ENCODE data around the gene B3GNT9. TPM values are rescaled to one million over a fixed set of nuclear protein-coding genes. Genes with fewer than 3 reads are reported as not detected.

B3GNT9 gene
- total and polyA plus RNA-seq, 8 donors, result 16.2 to 29.4 (median 19.9) TPM

GRCh38 chr16:67198238-67198734, 47.5 kb upstream of the B3GNT9 start:
- peak; percentile 63 to 65 for TF ChIP-seq CTCF (IDR thresholded peaks at IDR 0.05)
- H3K27me3 ChIP-seq, result no peaks in the 10 kb centered on the region
- H3K4me1 ChIP-seq, result peaks cover 7 to 50% of the 10 kb centered on the region in 2 donors
- no peak overlapping the region for H3K4me3 ChIP-seq
- H3K27ac ChIP-seq, result peak overlapping the region; percentile 42 to 61
- peaks cover 0 to 97% of the 10 kb centered on the region in 2 donors for H3K36me3 ChIP-seq
- peak; percentile 73 for ATAC-seq
- H3K9me3 ChIP-seq, result no peaks in the 10 kb centered on the region
- intact Hi-C loops (cut with DNase I), result no loop called here
- peak in 3 of 4 donors; percentile 68 to 76 (median 70) for DNase-seq

GRCh38 chr16:67197704-67198103, 46.9 kb upstream of the B3GNT9 start:
- no peak for TF ChIP-seq CTCF (IDR thresholded peaks at IDR 0.05)
- H3K27ac ChIP-seq, result peak overlapping the region in 1 of 2 donors; percentile 61
- peaks cover 13 to 56% of the 10 kb centered on the region in 2 donors for H3K4me1 ChIP-seq
- peaks cover 0 to 91% of the 10 kb centered on the region in 2 donors for H3K36me3 ChIP-seq
- H3K4me3 ChIP-seq, result no peak overlapping the region
- intact Hi-C loops (cut with DNase I), result no loop called here
- no peak for ATAC-seq
- H3K9me3 ChIP-seq, result no peaks in the 10 kb centered on the region
- DNase-seq, result peak in 1 of 4 donors; percentile 32
- no peaks in the 10 kb centered on the region for H3K27me3 ChIP-seq

- H3K4me3 ChIP-seq, result no peak overlapping the region
- H3K4me1 ChIP-seq, result peaks cover 15 to 59% of the 10 kb centered on the region in 2 donors
- intact Hi-C loops (cut with DNase I), result no loop called here
- no peak overlapping the region for H3K27ac ChIP-seq
- peaks cover 0 to 83% of the 10 kb centered on the region in 2 donors for H3K36me3 ChIP-seq
- H3K27me3 ChIP-seq, result no peaks in the 10 kb centered on the region
- TF ChIP-seq CTCF (IDR thresholded peaks at IDR 0.05), result no peak
- ATAC-seq (no peak), DNase-seq (no peak)
- H3K9me3 ChIP-seq, result no peaks in the 10 kb centered on the region
Measured at GRCh38 chr16:67196881-67197280, 46.1 kb upstream of the B3GNT9 start.

GRCh38 chr16:67195676-67196075, 44.9 kb upstream of the B3GNT9 start:
- no peak for ATAC-seq
- Histone ChIP-seq H3K36me3 (peaks cover 0 to 71% of the 10 kb centered on the region in 2 donors), H3K27ac (no peak overlapping the region), H3K4me3 (no peak overlapping the region), H3K4me1 (peaks cover 18 to 69% of the 10 kb centered on the region in 2 donors), H3K27me3 (no peaks in the 10 kb centered on the region), H3K9me3 (no peaks in the 10 kb centered on the region)
- peak in 1 of 4 donors; percentile 28 for DNase-seq
- intact Hi-C loops (cut with DNase I), result no loop called here
- TF ChIP-seq CTCF (IDR thresholded peaks at IDR 0.05), result no peak

- peaks cover 0 to 59% of the 10 kb centered on the region in 2 donors for H3K36me3 ChIP-seq
- DNase-seq (peak in 1 of 4 donors; percentile 74), ATAC-seq (no peak)
- intact Hi-C loops (cut with DNase I), result no loop called here
- TF ChIP-seq CTCF (IDR thresholded peaks at IDR 0.05), result no peak
- H3K4me1 ChIP-seq, result peaks cover 18 to 66% of the 10 kb centered on the region in 2 donors
- no peak overlapping the region for H3K27ac ChIP-seq
- H3K27me3 ChIP-seq, result no peaks in the 10 kb centered on the region
- no peaks in the 10 kb centered on the region for H3K9me3 ChIP-seq
- no peak overlapping the region for H3K4me3 ChIP-seq
Measured at GRCh38 chr16:67194260-67194659, 43.5 kb upstream of the B3GNT9 start.

Data from left lung (tissue), 10 donors.